ENCODE results near the gene TMPRSS5.
"Not testable (repeated sequence)": the region's sequence is repeated elsewhere in the genome, so short reads cannot be mapped to it uniquely, and the experiment has no call there.

TMPRSS5 gene

GRCh38 chr11:113705871-113706655 lies at the start of gene TMPRSS5:
TSS of gene TMPRSS5 (minus strand) at chr11:113706308. CDS start at chr11:113706224, 84 bp downstream.
- no peak for DNase-seq

GRCh38 chr11:113752932-113753331 lies 46.8 kb upstream of the TMPRSS5 start:
- DNase-seq = no peak

DNA sequence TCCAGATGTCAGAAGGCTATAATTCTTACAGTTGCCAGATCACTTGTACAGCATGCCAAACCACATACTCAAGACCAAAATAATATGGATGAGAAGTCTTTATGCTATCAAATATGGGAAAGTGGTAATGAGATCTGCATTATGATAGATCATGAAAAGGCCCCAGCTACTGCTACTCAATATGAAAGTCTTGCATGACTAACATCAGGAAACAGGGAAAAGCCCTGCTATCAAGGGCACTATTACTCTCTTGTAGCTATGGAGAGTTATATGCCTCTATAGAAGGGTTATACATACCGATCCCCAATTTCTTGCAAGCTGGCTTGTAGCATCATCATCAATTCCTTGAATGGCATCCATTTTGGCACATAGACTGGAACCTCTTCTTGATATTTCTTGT lies 30.2 kb upstream of the TMPRSS5 start:
- no peak for DNase-seq

DNA sequence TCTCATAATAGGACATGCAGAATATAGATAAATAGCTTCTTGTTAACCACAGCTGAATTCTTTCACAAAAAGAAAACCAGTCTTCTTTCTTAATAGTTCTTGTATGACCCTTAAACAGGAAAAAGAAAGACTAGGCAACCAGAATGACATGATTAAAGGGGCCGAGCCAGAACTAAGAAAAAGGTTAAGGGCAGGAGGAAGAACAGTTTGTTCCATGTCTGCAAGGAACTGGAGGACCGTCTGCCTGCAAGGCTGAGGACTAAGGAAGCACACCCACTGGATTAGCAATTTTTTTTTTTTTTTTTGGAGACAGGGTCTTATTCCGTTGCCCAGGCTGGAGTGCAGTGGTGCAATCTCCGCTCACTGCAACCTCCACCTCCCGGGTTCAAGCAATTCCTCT lies 26.0 kb upstream of the TMPRSS5 start:
- DNase-seq = no peak

DNA sequence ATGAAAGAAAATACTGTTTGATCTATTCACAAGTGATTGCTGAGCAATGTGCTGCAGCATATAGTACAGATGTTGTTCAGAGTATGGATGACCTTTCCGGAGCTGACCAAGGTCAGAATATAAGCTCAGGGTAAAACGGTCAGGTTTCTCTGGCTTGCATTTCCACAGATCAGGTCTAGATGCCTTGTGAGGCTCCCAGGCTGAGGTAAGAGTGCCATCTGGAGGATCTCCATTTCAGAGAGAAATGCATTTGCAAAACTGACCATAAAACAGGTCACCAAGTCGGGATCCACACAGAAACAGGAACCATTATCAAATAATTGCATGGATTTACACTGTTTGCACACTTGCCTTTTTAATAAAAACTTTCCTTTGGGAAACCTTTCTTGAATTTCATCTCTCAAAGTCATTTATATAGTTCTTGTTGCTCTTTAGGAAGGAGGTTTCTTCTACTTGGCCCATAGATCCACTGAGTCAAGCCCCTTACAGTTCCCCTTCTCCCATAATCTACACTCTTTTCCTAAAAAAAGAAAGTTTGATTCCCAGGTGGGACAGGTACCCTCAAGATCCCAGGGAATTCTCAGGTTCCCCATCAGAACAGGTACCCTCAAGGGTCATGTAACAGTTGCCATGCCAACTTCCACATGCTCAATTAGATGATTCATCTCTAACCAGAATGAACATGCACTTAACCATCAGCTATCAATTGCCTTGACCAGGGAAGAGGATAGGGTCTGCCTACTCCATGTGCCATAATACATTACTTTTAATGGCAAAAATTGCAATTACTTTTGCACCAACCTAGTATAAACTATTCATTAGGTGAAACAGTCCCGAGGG lies 25.0 kb upstream of the TMPRSS5 start:
- no peak for DNase-seq

DNA sequence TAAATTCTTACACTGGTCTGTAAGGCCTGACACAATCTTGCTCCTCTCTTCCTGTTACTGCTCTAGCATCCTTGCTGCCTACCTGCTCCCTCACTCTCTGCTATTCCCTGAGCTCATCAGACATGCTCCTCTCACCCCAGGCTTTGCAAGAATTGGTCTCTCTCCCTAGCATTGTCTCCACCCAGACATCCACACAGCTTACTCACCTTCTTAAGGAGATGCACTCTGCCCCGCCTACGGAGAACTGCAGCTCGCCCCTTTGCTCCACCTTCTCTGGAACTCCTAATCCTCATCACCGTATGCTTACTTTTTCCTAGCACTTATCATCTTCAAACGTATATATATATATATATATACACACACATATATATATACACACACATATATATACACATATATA lies 23.3 kb upstream of the TMPRSS5 start:
- no peak for DNase-seq

DNA sequence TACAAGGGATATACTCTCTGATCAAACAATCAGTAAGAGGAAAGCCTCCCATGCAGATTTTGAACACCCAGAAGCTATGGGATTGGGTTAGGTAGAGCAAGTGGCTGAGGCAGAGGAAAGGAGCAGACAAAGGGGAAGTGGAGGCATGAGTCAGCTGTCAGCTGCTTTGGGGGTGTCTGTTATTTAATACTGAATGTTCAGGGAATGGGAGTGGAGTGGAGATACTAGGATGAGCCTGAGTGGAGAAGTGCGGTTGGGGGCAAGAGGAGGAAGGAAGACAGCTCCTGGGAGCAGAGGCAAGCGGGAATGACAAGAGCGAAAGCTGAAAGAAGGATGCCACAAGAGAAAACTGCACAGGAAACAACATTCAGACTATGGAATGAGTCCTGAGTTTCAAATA lies 22.7 kb upstream of the TMPRSS5 start:
- DNase-seq = no peak

DNA sequence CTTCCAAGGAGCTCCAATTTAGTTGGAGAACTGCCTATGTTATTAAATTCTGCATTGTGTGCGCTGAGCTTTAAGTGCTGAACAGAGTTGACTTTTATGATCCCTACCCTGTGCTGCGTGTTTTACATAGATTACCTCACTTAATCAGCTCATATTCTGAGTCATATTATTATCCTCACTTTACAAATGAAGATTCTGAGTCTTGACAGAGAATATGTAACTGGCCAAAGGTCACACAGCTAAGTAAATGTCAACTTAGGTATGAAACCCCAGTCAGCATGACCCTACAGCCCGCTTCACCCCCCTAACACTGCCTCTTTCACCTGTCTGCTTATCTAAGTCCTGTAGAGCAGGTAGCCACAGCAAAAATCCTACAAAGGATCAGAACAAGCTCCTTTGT lies 19.8 kb upstream of the TMPRSS5 start:
- DNase-seq = no peak

GRCh38 chr11:113725407-113725806 lies 19.3 kb upstream of the TMPRSS5 start:
- no peak for DNase-seq

DNA sequence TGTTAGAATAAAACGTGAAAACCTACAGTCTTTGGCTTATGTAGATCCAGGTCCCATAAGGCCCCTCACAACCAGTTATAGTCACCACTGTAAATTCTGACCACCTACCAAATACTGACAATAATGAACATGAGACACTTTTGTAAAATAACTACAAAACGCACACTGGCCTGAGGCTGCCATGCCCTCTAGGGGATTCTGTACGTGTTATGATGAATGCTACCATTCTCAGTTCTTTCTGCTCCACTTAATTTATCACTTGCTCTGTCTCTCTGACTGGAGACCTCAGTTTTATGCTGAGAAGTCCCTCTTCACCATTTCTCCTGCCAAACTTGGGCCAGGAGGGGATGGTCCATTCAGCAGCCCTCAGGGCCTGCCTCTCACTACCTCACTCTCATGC lies 18.7 kb upstream of the TMPRSS5 start:
- no peak for DNase-seq

DNA sequence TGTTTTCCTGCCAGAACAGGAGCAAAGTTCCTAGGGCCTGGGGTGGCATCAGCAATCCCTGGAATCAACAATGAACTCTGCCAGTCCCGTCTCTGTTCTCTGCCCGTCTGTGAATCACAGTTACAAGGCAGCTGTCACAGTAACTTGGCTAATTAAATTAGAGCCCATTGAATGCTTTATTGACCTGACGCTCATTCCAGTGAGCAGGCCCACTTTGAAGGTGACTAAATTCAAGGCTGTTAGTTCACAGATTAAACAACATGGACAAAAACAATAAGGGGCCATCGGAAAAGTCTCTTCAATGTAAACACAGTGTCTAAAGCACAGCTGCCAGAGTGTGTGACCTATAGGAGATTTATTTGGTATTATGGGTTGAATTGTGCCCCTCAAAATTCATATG lies 17.7 kb upstream of the TMPRSS5 start:
- DNase-seq = no peak

GRCh38 chr11:113722934-113723333 lies 16.8 kb upstream of the TMPRSS5 start:
- DNase-seq = no peak

DNA sequence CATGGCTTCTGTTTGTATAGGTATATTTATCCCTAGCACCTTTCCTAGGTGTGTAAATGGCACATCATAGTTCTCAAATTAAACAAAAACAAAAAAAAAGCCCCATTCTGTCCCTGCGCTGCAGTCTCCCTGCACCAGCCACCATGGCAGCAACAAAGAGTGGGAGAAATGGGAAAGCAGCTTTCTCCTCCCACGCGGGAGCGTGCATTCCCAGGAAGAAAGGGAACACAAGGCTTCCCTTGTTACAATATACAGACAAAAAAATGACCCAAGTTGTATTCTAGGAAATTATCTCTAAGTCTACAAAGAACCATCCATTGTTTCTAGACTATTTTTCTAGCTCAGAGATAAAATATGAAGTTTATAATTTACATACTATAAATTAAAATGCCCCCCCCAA lies 16.1 kb upstream of the TMPRSS5 start:
- no peak for DNase-seq

DNA sequence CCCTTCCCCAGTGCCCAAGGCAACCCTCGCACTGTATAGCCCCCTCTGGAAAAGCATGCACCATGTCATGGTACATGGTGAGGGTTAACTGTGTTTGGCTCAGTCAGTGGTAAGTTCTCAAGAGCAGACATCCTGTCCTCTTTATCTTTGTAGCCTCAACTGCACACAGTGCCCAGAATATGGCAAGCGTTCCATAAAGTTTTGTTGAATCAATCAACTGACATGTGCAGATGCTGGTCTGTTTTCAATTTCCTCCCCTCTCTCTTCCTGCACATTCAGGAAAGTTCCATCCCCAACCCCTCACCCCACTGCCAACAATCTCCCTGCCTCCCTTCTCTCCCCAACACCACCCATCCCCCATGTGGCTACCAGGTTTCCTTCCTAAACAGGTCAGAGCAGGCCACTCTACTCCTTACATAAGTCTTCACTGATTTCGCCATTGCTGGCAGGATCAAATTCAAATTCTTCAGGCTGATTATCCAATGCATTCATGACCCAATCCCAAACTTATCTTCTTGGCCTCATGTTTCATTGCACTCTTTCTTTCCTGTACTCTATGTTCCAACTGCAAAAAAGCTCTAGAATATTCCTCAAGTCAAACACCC lies 15.5 kb upstream of the TMPRSS5 start:
- DNase-seq = no peak

GRCh38 chr11:113720478-113720877 lies 14.4 kb upstream of the TMPRSS5 start:
- not testable (repeated sequence) for DNase-seq

DNA sequence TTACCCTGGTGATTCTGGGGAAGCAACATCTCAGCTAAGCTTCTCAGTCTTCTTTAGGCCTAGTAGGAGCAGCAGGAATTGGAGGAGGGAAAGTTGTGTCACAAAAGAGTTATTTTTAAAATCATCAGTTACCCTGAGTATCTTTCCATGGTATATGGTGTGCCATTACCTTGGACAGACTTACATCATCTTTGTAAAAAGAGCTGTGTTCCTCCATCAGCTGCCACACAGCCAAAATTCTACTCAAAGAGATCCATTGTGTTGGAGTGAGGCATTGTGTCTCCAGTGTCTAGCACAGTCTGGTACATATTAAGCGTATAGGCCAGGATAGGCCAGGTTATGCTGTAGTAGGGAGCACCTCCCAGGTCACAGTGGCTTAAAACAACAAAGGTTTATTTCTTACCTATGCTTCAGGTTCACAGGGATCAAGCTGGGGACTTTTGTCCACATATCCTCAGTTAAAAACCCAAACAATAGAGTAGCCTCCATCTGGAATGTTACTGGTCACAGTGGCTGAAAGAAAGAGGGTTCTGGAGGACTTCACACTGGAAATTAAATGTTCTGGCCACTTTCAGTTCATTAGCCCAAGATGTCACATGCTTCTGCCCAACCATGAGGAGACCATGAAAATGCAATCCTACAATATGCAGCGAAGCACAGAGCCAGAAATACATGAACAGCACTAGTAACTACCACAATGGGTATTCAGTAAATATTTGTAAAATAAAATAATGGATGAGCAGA lies 9.9 kb upstream of the TMPRSS5 start:
- no peak for DNase-seq

GRCh38 chr11:113715273-113715672 lies 9.2 kb upstream of the TMPRSS5 start:
- no peak for DNase-seq

DNA sequence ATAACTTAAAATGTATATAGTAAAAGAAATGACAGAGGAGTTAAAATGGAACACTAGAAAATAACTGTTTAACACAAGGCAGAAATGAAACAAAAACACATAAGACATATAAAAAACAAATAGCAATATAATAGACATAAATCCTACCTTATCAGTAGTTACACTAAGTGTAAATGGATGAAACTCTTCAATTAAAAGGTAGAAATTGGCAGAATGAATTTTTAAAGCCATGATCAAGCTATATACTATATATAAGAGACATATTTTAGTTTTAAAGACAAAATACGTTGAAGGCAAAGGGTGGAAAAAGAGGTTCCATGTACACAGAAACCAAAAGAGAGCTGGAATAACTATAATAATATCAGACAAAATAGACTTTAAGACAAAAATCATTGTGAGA lies 4.9 kb upstream of the TMPRSS5 start:
- DNase-seq = no peak

DNA sequence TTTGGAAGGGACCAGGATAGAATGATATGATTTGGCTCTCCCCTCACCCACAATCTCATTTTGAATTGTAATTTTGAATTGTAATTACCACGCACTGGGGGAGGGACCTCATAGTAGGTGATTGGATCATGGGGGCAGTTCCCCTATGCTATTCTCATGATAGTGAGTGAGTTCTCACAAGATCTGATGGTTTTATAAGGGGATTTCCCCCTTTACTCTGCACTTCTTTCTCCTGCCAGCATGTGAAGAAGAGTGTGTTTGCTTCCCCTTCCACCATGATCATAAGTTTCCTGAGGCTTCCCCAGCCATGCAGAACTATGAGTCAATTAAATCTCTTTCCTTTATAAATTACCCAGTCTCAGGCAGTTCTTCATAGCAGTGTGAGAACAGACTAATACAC lies 2.6 kb downstream of the TMPRSS5 start:
- DNase-seq = not testable (repeated sequence)

- no peak for DNase-seq
Observed at GRCh38 chr11:113701491-113701890, 4.6 kb downstream of the TMPRSS5 start.

GRCh38 chr11:113698515-113698914 lies 7.6 kb downstream of the TMPRSS5 start:
- no peak for DNase-seq

DNA sequence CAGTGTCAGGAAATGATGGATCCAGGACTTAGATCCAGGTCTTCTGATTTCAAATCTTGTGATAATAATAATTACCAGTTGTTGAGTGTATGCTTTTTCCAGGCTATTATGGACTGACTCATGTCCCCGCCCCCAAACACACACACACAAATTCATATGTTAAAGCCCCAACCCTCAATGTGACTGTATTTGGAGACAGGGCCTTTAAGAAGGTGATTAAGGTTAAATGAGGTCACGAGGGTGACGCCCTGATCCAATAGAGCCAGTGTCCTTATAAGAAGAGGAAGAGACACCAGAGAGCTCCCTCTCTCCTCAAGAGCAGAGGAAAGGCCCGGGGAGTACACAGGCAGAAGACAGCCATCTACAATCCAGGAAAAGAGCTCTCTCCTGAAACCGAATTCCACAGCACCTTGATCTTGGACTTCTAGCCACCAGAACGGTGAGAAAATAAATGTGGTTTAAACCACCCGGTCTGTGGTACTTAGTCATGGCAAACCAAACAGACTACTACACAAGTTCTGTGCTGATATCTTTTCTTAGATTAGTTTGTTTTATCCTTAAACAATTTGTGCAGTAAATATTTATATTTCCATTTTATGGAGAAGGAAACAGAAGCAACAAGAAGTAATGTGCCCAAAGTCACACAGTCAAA lies 8.2 kb downstream of the TMPRSS5 start:
- no peak for DNase-seq

GRCh38 chr11:113697111-113697510 lies 9.0 kb downstream of the TMPRSS5 start:
- no peak for DNase-seq
